Measurements from ENCODE around the gene GOLT1B.

DNA sequence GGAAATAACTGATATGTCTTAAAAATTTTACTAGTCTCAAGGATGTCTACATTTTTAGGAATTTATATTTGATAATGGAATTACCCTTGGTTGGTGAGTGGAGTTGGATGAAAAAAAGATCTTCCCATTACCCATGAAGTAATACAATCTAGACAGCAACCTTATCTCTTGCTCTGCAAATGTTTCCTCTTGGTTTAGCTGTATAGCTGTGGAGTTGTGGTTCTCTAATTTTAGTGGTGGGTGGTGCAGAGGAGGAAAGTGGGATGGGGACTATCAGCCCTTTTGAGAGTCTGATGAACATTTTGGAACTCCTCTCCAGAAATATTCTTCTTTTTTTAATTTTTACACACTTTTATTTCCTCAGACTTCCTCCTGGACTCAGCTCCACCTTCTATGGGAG, 41.6 kb downstream of the GOLT1B start:
- no peak for TF ChIP-seq CTCF (conservative IDR thresholded peaks at IDR 0.05; ENCODE audit: low read depth, low read length)
- no peak for TF ChIP-seq EZH2 (IDR thresholded peaks at IDR 0.05; ENCODE audit: low read length, unreplicated experiment)

Data from PC-3 (cell line).